GM12874 (cell line): Measurements from ENCODE around the gene PTPN6.

ENCODE experiments used
- CTCF ChIP-seq: IDR thresholded peaks from 2 replicates; pipeline ENCODE4 v1.5.1; 2011; ENCODE audit warnings: low read depth, mild to moderate bottlenecking, control low read depth, low read length, moderate library complexity; ENCODE audit not compliant: insufficient read depth

The PTPN6 gene

GRCh38 chr12:6980740-6981139, 29.6 kb downstream of the PTPN6 start:
- no peak for TF ChIP-seq CTCF

GRCh38 chr12:6981152-6982052, 30.2 kb downstream of the PTPN6 start:
- no peak for TF ChIP-seq CTCF

DNA sequence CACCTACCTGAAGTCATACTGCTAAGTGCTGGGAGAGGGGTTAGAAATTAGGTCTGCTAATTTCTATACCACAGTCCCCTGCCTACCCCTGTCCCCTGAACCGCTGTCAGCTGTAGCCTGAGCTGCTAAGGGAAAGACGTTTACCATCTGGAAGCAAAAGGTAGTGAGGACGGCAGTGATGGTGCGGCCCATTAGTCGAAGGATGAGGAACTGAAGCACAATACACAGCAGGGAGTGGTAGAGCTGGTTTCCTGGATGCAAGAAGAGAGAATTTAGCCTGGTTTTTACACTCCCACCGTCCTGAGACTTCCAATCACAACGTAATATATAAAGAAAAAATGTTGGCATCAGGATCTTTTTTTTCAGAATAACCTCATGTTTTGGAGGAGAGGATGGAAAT, 31.4 kb downstream of the PTPN6 start:
- no peak for TF ChIP-seq CTCF

DNA sequence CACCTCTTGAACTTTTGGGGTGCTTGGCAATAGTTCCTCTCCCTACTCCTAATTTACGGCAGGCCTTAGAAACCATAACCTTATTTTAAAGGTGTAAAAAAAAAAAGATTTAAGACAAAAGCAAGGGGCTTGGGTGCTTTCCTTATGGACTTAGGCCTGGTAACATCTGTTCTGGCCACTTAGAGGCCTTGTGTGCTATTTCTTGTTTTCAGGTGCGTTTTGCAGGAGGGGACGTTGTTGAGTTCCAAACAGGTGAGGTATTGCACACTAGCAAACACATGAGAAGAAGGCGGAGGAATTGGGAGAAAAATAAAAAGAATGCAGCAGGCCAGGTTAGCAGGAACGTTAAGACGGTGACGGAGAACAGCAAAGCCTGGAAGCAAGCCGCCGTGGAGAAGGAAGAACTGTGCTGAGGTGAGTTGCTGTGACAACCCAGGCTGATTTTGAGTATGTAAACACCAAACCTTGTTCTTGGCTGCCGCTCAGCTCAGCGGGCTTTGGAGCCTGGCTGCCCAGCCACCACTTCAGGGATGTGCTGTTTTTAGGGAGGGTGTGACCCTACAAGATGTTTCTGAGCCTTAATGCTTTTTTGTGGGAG, 36.9 kb downstream of the PTPN6 start:
- no peak for TF ChIP-seq CTCF

DNA sequence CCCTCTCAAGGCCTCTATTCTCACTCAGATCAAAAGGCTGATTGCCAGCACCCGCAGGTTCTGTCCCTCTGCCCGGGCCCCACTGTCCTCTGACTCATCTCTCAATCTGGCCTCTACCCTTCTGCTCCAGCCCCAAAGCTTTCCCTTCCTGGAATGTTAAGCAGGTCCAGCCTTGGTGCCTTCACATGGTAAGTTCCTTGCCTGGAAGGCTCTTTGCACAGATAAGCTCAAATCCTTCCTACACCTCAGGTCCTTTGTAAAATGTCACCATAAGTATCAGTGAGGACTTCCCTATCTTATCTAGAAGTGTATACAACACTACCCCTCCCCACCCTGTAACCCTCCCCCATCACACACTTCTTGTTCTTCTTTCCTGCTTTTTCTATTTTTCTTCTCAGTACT, 44.9 kb downstream of the PTPN6 start:
- TF ChIP-seq CTCF, result no peak

GRCh38 chr12:6998715-6999451, 47.7 kb downstream of the PTPN6 start:
- no peak for TF ChIP-seq CTCF

DNA sequence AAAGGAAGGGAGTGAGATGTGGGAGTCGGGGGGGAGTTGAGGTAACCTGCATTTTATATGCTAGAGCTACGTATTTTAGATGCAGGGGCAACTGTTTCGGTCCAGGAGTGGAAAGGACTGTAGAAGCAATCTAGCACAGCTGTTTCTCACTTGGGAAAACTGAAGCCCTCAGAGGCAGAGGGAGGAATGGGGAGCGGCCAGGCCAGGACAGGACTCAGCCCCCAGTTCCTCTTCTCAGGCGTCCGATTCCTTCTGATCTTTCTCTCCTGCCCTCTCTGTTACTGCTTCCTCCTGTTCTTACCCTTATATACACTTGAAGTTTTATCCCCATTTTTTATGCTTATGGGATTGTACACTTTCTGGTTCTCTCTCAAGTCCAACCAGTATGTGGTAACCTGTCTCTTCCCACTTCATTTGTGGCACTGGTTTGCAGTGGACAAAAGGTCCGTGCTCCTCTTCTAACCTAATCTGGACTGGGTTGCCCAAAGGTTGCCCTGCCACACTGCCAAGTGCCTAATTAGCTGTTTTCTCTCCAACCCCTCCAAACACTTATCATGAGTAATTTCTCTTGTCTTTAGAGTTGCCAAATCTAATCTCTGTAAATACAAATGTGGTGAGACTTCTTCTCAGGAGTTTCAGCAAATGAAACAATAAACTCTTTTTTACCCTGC, 50.9 kb downstream of the PTPN6 start:
- no peak for TF ChIP-seq CTCF
